ENCODE results near the gene TMC3. TPM values are rescaled to one million over a fixed set of nuclear protein-coding genes. Genes with fewer than 3 reads are reported as not detected.

The TMC3 gene
- total RNA-seq, 1 experiment from 2014 or later, result not detected

GRCh38 chr15:81322676-81323253 lies 51.2 kb downstream of the TMC3 start:
- no peak for DNase-seq (ENCODE audit: low read depth)

GRCh38 chr15:81321667-81322066 lies 52.3 kb downstream of the TMC3 start:
- DNase-seq (ENCODE audit: low read depth), result no peak

- DNase-seq (ENCODE audit: low read depth), result no peak
Observed at GRCh38 chr15:81317642-81318017, 56.4 kb downstream of the TMC3 start.

DNA sequence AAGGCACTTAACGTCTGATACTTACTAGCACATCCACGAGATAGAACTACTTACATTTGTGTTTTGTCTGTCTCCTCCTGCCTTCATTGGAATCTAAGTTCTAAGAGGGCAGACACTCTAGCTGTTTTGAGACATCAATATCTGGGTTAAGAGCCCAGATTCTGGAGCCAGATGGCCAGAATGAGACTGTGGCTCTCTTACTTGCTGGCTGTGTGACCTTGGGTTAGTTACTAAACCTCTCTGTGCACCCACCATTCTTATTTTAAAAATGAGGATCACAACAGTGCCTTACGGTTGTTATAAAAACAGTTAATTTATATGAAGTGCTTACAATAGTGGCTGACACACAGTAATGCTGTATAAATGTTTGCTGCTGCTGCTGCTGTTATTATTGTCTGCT lies 57.7 kb downstream of the TMC3 start:
- DNase-seq (ENCODE audit: low read depth), result no peak

GRCh38 chr15:81315452-81316175 lies 58.4 kb downstream of the TMC3 start:
- no peak for DNase-seq (ENCODE audit: low read depth)

DNA sequence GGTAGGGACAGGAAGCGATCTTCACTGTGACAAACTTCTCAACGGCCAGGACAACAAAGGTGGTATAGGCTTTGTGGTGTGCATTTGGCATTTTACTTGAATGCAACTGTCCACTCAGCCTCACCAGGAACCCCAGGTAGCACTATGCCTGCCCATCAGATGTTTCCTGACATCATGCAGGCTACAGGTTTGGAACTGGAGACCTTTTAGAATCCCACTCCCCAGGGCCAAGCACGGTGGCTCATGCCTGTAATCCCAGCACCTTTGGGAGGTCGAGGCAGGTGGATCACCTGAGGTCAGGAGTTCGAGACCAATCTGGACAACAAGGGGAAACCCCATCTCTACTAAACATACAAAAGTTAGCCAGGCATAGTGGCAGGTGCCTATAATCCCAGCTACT lies 59.6 kb downstream of the TMC3 start:
- no peak for DNase-seq (ENCODE audit: low read depth)

- no peak for DNase-seq (ENCODE audit: low read depth)
Observed at GRCh38 chr15:81313686-81314085, 60.3 kb downstream of the TMC3 start.

GRCh38 chr15:81312790-81313543 lies 61.0 kb downstream of the TMC3 start:
- DNase-seq (ENCODE audit: low read depth), result peak; percentile 98

GRCh38 chr15:81311752-81312464 lies 62.1 kb downstream of the TMC3 start:
- no peak for DNase-seq (ENCODE audit: low read depth)

DNA sequence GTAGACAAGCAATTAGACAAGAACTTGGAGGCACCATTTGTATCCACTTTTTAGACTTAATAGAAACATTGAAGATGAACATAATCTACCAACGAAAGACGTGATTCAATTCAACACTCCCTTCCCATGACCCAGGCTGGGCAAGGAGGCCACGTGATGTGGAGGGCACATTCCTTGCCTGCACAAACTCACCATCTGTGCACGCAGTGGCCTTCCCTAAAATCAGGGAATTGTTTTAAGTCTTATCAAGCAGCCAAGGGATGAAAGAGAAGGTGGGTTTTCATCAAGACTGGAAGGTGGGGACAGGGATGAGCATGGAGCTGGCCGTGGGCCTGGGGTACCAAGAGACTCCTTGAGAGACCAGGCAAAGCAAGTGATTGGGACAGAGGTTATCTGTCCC lies 63.5 kb downstream of the TMC3 start:
- DNase-seq (ENCODE audit: low read depth), result no peak

DNA sequence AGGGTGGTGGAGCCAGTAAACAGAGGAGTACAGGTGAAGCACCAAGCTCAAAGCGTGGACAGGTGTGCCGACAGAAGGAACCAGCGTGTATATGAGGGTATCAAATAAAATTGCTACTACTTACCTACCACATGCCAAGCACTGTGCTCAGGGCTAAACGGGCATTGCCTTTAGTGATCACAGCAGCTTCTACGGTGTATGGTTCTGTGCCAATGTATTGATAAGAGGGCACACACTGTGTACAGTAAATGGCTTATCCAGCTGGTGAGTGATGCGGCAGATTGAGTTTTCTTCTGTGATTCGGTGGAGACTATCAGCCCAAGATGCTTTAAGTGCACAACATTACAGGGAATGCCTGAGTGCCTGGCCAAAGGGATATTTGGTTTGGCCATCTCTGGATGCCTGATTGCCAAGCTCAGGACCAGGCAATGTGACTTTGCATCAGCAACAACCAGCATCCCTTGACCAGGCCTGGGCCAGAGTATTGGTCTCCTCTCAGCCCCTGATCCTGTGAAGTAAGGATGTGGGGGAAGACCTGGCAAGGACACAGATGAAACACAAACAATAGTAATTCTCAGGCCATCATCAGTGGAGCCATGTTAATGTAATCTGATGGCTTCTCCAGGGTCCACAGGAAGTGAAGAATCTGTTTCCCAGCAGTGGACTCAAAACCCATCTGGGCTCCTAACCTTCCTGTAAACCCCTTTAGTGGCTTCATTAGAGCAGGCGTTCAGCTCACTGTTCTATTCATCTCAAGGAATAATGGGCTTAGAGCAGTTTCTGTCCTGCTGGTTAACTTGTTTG lies 64.2 kb downstream of the TMC3 start:
- DNase-seq (ENCODE audit: low read depth), result no peak

DNA sequence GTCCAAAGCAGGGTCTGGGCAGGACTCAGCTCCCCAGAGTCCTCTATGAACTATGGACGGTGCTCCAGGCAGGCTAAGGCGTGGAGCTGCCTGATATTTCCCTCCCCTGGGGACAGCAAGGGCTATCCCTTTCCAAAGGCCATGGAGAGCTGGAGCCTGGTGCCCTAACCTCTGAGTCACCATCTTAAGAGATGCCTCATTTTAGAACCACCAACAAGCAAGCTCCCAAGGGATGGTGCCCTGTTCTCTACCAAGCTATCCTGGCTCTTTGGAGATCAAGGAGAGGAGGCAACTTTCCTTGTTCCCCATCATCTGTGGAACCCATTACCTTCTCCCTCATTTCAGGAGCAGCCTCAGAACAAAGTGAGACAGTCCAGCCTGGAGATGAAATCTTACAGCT lies 65.8 kb downstream of the TMC3 start:
- DNase-seq (ENCODE audit: low read depth), result peak; percentile 11

- DNase-seq (ENCODE audit: low read depth), result peak; percentile 15
Observed at GRCh38 chr15:81304226-81304625, 69.8 kb downstream of the TMC3 start.

DNA sequence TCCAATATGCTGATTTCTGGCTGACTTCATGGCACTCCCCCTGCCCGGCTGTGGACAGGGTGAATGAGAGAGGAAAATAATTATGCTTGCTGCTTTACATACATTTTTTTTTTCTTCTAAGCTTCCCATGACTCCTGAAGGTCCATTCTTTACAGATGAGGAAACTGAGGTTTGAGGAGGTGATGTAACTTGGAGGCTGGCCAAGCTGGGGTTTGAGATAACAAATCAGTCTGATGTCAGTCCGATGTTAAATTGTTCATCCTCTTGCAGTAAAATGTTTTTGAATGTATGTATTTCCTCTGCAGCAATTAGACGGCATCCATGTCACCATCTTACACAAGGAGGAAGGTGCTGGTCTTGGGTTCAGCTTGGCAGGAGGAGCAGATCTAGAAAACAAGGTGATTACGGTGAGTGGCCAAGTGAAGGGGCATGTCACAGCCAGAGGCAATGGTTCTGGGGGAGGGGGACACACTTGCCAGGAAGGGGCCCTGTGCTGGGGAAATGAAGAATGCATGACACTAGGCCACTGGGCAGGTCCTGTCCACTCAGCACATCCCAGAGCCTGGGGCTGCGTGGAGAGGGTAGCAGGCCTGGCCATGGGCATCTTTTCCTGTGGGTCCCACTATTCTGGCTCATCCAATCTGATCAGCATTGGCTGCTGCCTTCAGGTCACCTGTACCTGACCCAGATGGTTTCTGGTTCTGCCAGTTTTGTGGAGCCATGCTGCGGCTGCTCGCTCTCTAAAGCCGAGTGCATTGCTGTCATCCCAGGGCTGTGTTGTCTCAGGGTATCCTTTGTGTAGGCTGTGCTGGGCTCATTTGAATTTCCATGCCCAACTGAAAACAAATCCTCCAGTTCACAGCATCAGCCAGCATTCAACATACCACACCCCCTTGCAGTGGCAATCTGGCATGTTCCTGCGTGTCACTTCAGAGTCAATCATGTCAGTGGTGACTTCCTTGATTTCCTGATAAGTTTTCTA lies 70.5 kb downstream of the TMC3 start:
- DNase-seq (ENCODE audit: low read depth), result no peak

DNA sequence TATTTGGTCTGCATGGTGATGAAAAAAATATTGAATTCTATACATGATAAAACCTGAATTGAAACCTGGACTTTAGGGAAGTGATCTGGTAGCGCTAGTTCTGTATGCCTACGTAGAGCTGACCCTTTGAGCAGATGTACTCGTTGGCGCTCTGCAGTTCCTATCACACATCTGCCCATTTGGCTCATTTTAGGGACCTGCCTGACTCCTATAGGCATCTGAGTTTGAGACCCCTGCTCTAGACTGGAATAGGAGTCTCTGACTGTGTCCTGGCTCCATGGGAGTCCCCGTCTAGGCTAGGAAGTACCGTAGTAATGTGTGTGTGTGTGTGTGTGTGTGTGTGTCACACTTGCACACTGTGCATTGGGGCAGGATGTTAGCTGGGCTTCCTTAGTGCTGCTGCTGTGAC lies 71.3 kb downstream of the TMC3 start:
- DNase-seq (ENCODE audit: low read depth), result no peak

GRCh38 chr15:81301815-81302399 lies 72.1 kb downstream of the TMC3 start:
- DNase-seq (ENCODE audit: low read depth), result no peak

DNA sequence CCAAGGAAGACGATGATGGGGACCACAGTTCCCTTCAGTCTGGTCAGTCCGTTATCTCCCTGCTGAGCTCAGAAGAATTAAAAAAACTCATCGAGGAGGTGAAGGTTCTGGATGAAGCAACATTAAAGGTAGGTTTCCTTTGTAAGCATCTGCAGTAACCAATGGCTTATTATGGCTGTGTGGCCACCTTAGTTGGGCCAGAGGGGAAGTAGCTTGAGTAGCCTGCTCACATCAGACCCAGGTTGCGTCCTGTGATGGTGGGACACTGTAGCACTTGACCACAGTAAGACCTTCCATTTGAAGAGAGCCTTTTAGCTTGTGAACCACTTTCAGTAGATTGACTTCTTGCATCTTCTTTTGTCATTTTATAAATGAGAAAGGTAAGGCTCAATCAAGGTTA lies 72.6 kb downstream of the TMC3 start:
- no peak for DNase-seq (ENCODE audit: low read depth)

- DNase-seq (ENCODE audit: low read depth), result no peak
Observed at GRCh38 chr15:81299630-81300273, 74.3 kb downstream of the TMC3 start.

- no peak for DNase-seq (ENCODE audit: low read depth)
Observed at GRCh38 chr15:81299156-81299555, 74.9 kb downstream of the TMC3 start.

All from M059J (cell line).